ENCODE data around the gene SRSF3. TPM values are rescaled to one million over a fixed set of nuclear protein-coding genes. Genes with fewer than 3 reads are reported as not detected.
A peak's percentile ranks its signal among the peaks of the same experiment; 100 is the strongest.
"Not testable (repeated sequence)": the region's sequence is repeated elsewhere in the genome, so short reads cannot be mapped to it uniquely, and the experiment has no call there.

The SRSF3 gene
- total RNA-seq: 306 TPM

GRCh38 chr6:36594029-36594815 lies at the start of gene SRSF3:
SRSF3 (plus strand) TSS chr6:36594362; CDS start chr6:36596763, 2,401 bp downstream.
- peak; percentile 98 for DNase-seq (ENCODE audit: low spot score)

DNA sequence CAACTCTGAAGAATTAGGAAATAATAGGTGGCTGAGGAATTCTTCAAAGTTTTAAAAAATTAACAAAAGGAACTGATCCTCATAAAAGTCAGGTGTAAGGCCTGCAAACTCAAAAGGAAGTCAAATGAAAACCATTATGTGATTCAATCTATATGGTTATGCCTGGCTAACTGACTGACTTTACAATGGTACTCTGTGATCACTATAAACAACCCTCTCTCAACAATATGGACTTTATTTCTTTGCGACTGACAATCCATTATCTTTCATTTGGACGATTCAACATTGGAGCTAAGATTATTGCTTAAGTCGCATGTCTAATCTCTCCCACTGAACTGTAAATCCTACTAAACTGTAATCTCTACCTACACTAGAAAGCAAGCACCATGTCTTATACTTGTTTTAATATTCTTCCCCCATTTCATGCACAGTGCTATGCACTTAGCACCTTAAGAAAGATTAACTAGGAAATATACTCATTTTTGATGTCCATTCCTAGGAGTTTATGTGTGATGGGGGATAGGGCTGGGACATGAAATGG lies 48.3 kb upstream of the SRSF3 start:
- DNase-seq (ENCODE audit: low spot score): no peak

GRCh38 chr6:36546308-36546919 lies 47.7 kb upstream of the SRSF3 start:
- DNase-seq (ENCODE audit: low spot score): no peak

GRCh38 chr6:36546920-36547645 lies 47.1 kb upstream of the SRSF3 start, which contains the start of gene STK38:
STK38 (minus strand) TSS chr6:36547479; CDS start chr6:36540202, 7,277 bp downstream.
- peak; percentile 95 for DNase-seq (ENCODE audit: low spot score)

GRCh38 chr6:36547646-36548400 lies 46.3 kb upstream of the SRSF3 start:
- no peak for DNase-seq (ENCODE audit: low spot score)

DNA sequence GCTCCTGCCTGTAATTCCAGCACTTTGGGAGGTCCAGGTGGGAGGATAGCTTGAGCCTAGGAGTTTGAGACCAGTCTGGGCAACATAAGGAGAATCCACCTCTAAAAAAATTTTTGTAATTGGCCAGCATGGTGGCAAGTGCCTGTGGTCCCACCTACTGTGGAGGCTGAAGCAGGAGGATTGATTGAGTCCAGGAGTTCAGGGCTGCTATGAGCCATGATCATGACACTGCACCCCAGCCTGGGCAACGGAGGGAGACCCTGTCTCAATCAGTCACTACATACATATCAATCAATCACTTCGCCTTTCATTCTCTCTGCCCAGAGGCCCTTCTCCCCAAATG lies 45.8 kb upstream of the SRSF3 start:
- DNase-seq (ENCODE audit: low spot score): no peak

DNA sequence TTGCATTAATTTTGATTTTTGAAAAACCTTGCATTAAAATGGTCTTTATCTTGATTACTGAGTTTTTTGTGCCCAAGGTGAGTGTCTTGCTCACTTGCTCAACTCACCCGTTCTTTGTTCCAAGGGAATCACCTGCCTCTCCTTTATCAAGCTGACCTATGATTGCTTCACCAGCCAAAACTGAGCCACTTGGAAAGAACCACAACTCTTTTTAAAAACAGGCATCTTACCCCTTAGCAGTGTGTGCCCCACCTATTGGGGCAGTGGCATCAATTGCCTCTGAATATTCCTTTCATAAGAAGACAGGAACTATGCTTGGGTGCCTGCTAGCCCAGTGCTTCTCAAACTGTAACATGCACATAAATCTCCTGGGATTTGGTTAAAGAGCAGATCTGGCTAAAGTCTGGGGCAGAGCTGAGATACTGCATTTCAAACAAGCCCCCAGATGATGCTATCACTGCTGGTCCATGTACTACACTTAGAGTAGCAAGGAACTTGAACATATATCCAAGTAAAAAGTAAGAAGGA lies 43.6 kb upstream of the SRSF3 start:
- DNase-seq (ENCODE audit: low spot score): no peak

DNA sequence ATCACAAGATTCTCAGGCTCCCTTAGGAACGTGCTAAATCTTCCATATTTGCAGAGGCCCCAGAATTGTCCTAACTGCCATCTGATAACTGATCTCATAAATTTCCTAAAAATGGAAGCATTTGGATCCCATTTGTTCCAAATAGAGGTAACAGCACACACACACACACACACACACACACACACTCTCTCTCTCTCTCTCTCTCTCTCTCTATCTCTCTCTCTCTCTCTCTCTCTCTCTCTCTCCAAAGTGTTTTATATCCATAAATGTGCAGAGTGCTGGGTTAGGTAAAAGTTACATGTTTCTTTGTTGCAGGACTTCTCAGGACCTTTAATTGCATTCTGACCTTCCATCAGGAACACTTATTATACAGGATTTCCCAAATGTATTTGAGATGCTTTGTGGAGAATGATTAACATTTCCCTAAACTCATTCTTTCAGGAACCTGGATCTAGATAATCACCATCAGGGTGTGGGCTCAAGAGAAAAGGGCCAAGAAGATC lies 38.4 kb upstream of the SRSF3 start:
- DNase-seq (ENCODE audit: low spot score): no peak

DNA sequence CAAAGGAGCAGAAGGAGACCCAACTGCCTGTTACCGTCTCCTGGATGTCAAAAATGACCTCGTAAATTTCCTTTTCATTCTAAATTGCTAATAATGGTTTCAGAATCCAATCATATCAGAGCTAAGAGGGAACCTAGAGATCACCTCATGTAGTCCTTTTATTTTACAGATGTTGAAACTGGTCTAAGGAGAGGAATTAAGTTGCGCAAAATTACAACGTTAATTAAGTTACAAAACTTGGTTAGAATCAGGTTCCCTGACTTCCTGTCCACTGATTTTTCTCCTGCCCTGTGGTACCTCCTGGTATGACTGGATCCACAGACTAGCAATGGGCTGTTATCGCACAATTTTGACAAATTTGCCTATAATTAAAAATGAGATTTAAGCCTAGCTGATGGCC lies 37.9 kb upstream of the SRSF3 start:
- no peak for DNase-seq (ENCODE audit: low spot score)

GRCh38 chr6:36559011-36559793 lies 35.0 kb upstream of the SRSF3 start:
- no peak for DNase-seq (ENCODE audit: low spot score)

DNA sequence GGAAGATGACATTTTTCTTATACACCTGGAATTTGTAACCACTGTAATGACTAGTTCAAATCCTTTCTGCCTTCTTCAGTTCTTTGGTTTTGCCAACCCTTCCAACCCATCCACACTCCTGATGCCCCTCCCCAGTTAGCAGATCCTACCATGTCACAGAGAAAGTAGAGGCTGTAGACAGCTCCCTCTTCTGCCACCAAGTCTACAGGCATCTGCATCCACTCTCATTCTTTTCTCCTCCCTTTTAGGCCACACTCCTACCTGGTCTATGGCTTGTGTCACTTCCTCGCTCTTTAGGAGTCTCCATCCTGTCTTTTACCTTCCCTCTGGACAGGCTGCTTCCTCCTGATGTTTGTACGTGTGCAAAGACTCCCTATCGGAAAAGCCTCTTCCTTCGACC lies 33.3 kb upstream of the SRSF3 start:
- DNase-seq (ENCODE audit: low spot score): no peak

- no peak for DNase-seq (ENCODE audit: low spot score)
Observed at GRCh38 chr6:36563237-36563927, 30.8 kb upstream of the SRSF3 start.

GRCh38 chr6:36563928-36564284 lies 30.3 kb upstream of the SRSF3 start:
- no peak for DNase-seq (ENCODE audit: low spot score)

- no peak for DNase-seq (ENCODE audit: low spot score)
Observed at GRCh38 chr6:36566418-36566905, 27.7 kb upstream of the SRSF3 start.

DNA sequence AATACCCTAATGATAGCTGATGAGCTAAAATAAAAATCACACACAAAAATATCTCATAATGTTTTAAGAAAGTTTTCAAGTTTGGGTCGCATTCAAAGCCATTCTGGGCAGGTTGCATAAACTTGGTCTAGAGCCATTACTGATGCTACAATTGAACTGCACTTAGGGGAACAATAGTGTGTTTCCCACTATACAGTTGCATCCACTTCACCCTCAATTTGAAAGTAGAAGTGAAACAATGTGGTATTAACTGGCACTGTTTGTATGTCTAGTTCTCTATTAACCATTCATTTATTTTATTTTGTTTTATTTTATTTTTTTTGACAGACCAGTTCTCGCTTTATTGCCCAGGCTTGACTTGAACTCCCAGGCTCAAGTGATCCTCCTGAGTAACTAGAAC lies 23.9 kb upstream of the SRSF3 start:
- no peak for DNase-seq (ENCODE audit: low spot score)

GRCh38 chr6:36571122-36572043 lies 22.8 kb upstream of the SRSF3 start:
- DNase-seq (ENCODE audit: low spot score): no peak

GRCh38 chr6:36572353-36573311 lies 21.5 kb upstream of the SRSF3 start:
- DNase-seq (ENCODE audit: low spot score): not testable (repeated sequence)

Data from ureter (tissue), 1 donor.